Measurements from ENCODE around the gene S100A6.

GRCh38 chr1:153520818-153521476, 14.8 kb downstream of the S100A6 start:
- TF ChIP-seq CTCF (IDR thresholded peaks at IDR 0.05; ENCODE audit: extremely low read depth in 1 of 2, insufficient read depth in 1 of 2, low read depth in 1 of 2, low read length in 2 of 2) (no peak), POLR2A (IDR thresholded peaks at IDR 0.05; ENCODE audit: low read depth, low read length) (no peak), MAX (IDR thresholded peaks at IDR 0.05; ENCODE audit: insufficient read depth, insufficient read length) (no peak), GATA2 (IDR thresholded peaks at IDR 0.05; ENCODE audit: insufficient read depth, insufficient read length, low read depth, low read length) (no peak), EZH2 (IDR thresholded peaks at IDR 0.05; ENCODE audit: borderline replicate concordance, low read depth, low read length, severe bottlenecking) (no peak), POLR2AphosphoS5 (IDR thresholded peaks at IDR 0.05; ENCODE audit: insufficient read depth, low read depth, low read length) (no peak), MYC (IDR thresholded peaks at IDR 0.05; ENCODE audit: low read depth, low read length) (no peak)
